Dermis microvascular lymphatic vessel endothelial cell (primary cell): ENCODE results near the gene SPAG8. TPM values are rescaled to one million over a fixed set of nuclear protein-coding genes. Genes with fewer than 3 reads are reported as not detected.

Experiments
- DNase-seq, 2 donors: peaks; one replicate each; pipeline versions ENCODE4 v3.0.0 to v3.0.0-alpha.2; 2010; ENCODE audit warnings: low read depth in 2 of 2
- total RNA-seq: library from RNA; depleted of rRNA; stranded (reverse); fragments of >200 nt; gene quantifications from 2 replicates; pipeline ENCODE4 v1.2.1, GENCODE V29; 2014

Gene SPAG8
- total RNA-seq, 1 donor from 2014 or later, result not detected

DNA sequence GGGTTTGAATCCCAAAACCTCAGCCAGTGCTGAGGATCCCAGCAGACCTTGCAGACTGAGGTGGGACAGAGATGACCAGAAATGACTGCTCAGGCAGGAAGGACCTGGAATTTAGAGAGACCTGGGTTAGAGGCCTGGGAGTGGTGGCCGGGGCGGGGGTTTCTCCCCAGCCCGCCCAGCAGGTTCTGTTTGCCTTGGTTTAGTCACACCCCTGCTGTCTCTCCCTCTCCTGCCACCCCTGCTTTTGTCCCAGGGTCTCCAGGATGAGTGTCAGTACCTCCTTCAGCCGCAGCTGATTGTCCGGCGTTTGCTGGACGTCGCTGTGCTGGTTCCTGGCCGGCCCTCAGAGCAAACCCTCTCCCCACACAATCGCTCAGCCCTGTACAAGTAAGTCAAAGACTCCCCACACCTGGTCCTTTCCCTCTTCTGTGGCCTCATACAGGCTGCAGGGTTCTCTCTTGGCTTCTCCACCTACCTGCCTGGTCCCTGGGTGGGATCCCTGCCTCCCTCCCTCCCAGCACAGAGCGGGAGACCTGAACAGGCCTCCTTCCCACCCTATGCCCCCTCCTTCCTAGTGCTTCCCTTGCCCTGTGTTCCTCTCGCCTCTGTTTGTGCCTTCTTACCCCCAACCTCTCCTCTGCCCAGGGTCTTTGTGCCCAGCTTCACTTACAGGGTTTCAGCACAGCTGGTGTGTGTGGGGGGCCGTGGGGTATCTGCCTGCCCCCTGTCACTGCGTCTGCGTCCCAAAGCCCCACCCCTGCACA lies 29.0 kb upstream of the SPAG8 start:
- DNase-seq, result no peak

DNA sequence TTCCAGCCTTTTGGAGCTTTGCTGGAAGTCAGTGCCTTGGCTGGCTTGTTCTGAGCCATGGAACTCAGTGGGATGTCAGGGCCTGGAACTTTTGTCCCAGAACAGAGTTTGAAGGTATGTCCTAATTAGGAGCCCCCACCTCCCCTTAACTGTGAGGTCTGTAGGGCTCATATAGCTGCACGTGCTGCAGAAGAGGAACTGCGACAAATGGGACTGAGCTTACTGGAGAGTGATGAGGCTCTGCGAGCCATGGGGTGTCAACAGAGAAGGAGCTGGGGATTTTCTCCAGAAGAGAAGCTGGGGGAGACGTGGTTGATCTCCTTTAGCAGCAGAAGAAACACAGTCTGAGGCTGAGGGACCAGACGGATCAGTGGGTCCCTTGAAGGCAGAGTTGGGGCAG lies 27.9 kb upstream of the SPAG8 start:
- no peak for DNase-seq

DNA sequence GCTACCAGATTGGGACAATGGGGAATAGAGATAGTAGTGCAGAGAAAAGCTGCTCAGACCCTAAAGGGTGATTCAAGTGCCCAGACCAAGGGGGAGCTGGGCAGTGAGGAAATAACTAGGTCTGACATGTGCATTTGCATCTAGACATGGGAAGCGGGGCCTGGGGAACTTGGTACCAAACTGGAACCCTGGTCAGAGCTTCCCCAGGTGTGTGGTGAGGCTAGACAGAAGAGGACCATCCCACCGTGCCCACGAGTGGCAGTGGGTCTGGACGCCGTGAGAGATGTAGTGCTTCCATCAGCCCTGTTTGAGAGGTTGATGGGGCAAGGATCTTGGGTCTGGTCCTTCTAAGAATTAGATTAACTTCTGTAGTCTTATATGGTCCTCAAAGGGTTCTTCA lies 24.5 kb upstream of the SPAG8 start:
- DNase-seq, result no peak

DNA sequence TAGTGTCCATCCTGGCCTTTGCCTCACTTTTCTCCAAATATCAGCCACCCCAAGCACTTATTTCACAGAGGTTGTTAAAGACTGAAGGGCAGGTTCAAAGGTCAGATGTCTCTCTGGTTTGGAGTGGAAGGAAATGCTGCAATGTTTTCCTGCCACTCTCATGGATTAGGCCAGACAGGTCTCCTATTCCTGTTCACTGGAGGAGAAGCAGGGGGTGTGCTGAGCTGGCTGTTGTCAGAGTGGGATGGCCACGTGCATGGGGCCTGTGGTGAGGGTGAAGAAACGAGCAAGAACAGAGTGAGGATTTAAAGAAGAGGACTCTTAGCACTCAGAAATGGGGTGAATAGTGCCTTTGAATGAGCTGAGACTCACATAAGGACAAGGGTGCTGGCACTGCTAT lies 23.7 kb upstream of the SPAG8 start:
- no peak for DNase-seq

DNA sequence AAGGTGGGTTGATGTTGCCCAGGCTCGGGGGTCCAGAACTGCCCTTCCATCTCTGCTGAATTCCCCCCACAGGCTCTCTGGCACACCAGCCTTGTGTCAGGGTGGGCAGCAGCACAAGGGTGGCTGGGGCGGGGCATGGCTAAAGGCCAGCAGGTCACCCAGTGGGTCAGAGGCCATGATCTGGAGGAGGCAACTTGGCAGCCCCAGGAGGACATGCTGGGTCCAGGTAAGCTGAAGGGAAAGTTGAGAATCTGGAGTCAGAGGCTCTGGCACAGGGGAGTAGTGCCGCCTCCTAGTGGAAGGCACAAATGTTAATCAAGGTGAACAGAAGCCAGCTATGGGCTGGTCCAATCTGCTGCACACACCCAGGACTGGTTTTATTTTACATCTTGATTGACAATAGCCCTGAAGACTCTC lies 23.2 kb upstream of the SPAG8 start:
- peak in 1 of 2 donors; percentile 12 for DNase-seq

DNA sequence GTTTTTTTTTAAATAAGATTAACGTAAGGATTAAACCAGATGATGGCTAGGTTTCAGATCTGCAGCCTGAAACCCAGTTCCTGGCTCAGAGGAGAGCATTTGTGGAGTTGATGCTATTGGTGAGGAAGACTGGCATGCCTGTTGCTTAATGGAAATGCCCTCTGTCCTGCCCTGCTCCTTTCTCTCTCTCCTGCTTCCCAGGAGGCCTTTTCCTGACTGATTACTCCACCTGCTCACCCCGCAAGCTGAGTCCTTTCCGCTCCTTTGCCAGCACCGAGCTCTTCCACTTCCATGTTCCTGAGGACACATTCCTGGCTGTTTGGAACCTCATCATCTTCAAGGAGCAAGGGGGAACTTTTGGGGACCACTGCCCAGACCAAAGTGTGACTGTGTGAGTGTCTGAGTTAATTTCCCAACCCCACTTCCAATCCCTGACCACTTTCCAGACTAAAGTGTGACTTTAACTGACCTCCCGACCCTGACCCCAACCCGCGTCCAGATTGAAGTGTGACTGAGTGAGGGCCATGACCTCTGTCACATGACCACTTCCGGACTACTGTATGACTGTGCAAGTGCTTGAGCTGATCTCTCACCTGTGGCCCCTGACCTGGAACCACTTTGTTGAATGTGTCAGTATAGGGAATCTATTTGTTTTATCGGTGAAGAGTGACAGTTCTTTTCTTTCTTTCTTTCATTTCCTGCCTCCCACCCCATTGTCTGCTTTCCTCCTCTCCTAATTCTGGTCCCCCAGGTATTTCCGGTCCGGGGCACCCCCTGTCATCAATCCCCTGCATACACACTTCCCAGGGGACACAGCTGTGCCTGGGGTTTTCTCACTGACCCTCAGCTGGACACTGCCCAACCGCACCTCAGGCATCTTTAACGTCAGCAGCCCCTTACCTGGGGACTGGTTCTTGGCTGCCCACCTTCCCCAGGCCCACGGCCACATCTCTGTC lies 22.5 kb upstream of the SPAG8 start:
- DNase-seq, result no peak

DNA sequence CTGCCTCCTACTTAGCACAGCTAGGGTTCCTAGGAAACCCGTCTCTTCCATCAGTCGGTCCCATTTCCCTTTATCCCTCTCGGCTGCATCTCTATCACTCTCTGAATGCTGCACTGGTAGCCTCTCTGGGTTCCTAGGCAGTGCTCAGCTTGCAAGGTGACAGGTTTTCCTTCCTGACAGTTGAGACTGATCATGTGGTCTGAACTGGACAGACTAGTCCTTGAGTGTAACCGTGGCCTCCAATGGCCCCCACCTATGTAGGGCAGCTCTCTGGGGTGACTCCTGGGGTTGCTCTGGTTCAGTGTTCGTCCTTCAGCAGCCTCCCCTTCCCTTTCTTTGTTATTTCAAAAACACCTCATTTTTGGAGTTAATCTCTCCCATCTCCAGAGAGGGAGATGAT lies 20.8 kb upstream of the SPAG8 start:
- DNase-seq, result no peak

DNA sequence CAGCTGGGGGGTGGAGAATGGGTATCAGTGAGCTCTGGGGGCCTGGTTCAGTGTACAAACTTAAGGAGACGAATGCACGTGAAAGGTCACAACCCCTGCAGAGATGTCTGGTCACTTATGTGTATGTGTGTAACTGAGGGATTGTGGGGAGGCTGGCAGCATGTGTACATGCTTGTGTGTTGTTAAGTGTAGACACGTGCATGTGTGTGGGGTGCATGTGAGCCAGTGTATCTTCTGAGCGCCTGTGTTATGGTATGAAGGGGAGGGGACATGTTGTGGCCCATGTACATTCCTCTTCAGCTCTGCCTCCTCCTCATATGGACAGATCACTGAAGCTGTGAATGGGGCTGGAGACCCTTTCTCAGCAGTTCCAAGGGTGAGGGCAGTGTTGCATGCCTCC lies 19.0 kb upstream of the SPAG8 start:
- no peak for DNase-seq

DNA sequence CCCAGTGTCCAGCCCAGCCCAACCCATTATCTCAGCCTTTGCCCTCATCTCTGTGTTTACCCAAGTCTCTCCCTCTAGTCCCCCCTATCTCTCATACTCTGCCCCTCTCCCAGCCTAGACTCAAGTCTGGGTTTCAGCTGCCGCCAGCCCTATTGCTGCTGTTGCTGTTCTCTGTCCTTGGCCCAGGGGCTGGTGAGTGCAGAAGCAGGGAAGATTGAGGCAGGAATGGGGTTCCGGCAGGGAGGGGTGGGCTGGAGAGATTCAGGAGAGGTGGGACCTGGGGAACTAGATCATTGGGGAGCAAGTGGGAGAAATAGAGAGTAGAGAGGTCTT lies 17.7 kb upstream of the SPAG8 start:
- no peak for DNase-seq

DNA sequence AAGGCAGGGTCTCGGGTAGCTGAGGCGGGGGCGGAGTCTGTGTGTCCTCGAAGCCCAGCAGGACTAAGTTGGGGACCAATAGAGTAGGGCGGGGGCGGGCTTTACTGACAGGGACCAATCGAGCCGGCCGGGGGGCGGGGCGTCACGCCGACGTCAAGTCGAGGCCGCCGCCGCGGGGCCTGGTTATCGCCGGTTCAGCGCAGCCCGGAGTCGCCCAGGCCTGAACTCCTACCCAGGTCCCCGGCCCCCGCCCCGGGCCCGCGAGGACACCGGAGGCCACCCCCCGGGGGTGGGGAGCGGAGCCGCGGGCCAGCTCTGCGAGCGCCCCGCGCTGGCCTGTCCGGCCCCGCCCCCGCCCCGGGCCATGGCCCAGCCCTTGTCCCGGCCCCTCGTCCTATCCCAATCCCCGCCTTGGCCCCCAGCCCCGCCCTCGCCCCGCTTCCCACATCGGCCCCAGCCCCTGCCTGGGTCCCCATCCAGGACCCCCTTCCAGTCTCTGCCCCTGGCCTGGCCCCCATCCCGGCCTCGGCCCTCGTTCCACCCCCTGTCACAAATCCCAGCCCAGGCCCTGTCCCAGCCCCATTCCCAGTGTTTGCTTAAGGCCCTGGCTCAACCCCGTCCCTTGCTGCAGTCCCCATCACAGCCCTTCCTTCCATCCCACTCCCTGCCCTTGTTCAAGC lies 17.2 kb upstream of the SPAG8 start, which contains the start of gene TMEM8B:
Gene TMEM8B, plus strand, starts transcription at position 145 of the 680 bp plus-strand sequence. Its CDS starts 220 bp downstream, at position 365.
- DNase-seq, result peak; percentile 64 to 91

DNA sequence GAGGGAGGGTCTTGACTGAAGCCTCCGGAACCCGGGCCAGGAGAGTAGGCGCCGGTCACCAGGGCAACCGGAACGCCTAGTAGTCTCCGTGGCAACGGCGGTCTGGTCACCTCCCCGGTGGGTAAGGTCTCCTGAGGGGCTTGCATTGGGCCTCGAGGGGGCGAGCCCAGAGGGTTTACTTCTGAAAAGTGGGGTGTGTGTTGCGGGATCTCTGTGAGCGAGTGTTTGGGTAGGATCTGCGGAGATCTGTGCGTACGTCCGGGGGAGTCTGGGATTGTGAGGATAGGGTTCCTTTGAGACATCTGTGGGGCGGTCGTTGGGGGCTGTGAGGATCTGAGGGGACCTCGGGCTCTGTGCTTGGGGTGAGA lies 16.6 kb upstream of the SPAG8 start, which contains the start of gene FAM221B:
Gene FAM221B, minus strand, starts transcription at position 17 of the 368 bp plus-strand sequence. CDS start 2,571 bp downstream, outside the sequence.
- DNase-seq, result no peak

DNA sequence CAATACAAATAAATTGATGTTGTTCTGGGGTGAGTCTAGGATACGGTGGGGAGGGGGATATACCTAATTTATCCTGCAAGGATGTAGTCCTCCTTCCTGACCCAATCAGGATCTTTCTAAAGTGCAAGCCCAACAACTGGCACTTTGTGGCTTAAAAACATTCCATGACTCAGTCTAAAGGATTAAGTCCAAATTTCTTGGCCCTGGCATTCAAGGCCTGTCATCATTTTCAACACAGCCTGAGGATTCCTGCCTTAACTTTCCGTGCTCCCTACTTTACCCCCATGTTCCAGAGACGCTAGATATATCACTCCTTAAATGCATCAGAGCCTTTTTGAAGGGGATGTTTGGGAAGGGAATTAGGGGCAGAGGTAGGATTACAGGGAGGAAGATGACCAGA lies 15.4 kb upstream of the SPAG8 start:
- DNase-seq, result no peak

DNA sequence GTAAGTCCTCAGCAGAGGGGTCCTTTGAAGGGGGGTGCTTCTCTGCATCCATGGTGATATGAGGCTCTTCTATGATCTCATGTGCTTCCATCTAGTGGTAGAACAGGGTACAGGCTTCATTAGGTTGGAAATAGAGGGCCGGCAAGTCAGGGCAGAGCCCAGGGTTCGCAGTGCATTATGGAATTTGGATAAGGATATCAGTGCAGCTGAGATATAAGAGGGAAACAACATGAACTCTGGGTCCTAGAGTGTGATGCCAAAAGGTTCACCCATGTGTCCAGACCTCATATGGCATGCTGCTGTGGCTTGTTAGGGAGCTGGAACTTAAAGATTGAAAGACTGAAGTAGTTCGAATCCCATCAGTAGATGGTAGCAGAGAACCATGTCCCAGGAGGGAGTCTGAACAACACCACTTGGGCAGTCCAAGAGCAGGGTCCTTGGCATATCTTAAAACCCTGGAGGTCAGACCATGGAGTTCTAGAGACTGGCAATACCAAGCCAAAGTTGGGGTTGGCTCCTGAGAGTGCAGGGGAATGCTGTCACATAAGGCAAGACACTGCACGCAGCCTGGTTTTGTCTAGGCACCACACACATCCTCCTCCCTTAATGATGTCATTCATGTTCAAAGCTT lies 14.1 kb upstream of the SPAG8 start:
- DNase-seq, result peak; percentile 55 to 71

DNA sequence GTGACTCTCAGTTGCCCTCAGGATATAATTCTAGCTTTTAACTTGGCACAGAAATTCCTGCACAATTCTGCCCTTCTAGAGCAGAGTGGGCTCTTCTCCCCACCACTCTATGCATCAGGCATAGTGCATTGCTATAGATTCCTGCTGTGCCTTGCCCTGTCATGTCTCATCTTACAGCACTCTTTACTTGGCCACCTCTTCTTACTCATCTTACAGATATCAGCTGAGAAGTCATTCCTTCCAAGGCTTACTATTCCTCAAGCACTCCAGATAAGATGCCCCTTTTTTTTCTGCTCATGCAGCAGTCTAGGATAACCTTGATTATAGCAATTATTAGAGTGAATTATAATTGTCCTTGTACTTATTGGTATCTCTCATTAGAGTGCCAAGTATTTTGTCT lies 10.9 kb upstream of the SPAG8 start:
- DNase-seq, result no peak

DNA sequence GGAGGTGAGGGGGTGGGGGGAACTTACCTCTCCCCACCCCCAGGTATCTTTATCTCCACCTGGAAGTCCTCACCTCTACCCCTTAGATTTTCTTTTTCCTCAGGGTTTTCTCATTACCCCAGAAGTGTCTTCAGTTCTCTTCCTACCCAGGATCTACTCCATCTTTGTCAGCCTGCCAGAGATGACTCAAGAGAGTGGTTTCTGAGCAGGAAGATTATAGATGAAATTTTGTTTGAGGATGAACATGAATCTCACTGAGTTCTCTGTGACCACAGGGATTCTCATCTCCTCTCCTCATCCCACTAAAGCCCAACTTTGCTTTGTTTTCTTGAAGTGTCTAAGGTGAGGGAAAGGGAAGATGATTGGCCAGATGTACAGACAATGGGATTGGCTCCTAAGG lies 8.0 kb upstream of the SPAG8 start:
- DNase-seq, result no peak

DNA sequence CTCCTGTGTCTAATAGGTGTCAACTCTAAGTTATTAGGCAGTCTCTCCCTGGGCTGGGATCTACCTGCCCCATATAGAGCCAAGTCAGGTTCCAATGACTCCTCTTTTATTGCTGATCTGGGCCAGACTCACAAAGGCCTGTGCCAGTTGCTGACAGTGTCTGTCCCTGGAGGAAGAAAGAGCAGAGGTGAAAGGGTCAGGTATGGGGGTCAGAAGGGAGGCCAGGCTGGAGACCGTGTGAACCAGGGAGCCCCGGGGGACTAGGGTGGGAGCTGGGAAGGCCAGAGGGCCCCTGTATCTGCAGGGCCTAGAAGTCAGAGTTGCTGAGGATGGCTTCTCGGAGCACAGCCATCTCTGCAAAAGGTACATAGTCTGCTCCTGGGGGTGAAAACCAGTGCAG lies 6.3 kb upstream of the SPAG8 start:
- DNase-seq, result no peak

DNA sequence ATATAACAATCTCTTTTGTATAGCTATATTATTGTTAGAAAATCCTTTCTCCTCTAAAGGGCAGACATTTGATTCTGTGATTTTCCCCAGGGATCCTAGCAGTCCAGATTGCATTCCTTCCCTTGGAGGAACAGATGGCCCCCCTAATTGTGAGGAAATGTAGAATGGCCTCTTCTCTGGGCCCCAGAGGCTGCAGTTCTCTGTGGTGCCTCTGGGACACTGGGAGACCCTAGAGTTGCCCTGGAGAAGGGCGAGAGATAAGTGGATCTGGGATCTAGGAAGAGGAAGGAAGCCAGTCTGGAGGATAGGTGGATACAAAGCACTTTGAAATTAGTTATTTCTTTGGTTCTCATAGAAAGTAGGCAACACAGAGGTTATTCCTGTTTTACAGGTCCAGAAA lies 4.6 kb upstream of the SPAG8 start:
- DNase-seq, result no peak

DNA sequence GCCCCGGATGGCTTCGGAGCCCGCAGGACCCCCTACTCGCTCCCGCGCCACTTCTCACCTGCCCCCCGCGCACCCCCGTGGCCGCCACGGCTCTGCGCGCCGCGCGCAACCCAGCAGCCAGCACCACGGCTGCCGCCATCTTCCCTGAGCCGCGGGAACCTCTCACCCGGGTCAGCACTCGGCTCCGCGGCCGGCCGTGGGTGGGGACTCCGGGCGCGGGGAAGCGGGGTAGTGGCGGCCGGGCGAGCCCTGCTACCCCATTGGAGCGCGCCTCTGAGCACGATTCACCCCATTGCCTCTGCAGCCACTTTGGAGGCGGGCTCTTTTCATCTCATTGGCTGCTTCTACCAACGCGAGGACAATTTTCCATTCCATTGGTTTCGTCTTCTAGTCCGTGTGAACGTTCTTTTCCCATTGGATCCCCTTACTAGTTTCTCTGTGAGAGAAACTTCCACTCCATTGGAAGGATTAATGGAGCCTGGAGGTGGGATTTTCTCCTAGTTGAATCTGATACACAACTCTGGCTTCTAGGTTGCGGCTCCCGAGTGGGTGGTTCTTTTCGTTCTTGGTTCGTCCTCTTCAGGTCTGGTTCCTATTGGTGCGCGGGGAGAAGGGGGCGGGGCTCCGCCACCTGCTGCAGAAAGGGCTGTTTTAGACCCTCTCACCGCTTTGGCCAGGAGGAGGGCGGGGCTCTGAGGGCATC lies 2.9 kb upstream of the SPAG8 start, which contains the start of gene HINT2:
Gene HINT2, minus strand, starts transcription at position 202 of the 703 bp plus-strand sequence. Its CDS starts 63 bp downstream, at position 139.
- peak; percentile 98 to 99 for DNase-seq

DNA sequence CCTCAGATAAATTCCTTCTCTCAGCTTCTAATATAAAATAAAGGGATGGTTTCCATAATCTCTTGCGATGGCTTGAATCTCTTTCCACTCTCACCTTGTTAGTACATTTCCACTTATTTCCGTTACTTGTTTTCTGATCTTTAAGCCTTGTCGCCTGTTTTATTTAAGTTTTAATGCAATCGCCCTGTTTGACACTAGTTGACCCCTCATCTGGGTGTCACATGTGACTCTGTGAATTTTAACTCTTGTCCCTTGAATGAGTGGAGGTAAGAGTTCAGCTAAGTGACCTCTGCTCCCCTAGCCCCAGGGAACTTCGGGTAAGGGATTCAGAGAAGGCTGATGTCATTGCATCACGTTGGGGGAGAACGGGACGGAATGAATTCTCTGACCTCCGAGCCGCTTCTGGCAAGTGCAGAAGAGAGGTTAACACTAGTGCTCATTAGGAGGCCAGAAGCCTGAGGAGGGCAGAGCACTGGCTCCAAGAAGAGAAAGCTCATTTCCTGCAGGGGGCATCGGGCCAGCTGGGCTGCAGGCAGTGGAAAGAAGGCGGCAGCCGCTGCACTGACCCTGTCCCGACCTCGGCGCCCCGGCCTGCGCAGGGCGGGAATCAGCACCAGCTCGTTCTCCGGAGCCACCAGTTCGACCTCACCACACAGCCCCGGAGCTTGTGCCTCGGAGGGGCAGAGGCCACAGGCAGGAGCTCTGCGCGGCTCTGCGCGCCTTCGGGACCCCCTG lies 2.2 kb upstream of the SPAG8 start:
- DNase-seq, result peak in 1 of 2 donors; percentile 48
